Liver (tissue), 9 donors: Measurements from ENCODE around the gene RALGAPA2. TPM values are rescaled to one million over a fixed set of nuclear protein-coding genes. Genes with fewer than 3 reads are reported as not detected.

Experiments
- DNase-seq: peaks from one replicate; pipeline ENCODE4 v3.0.0-alpha.2; 2017; ENCODE audit warnings: low spot score
- H3K27ac ChIP-seq, 2 donors: one replicate each; pipeline ENCODE4 v1.7.0; 2013; ENCODE audit warnings: inconsistent platforms in 2 of 2, low read length in 2 of 2, control low read depth in 1 of 2, low read depth in 1 of 2, mild to moderate bottlenecking in 1 of 2
- H3K27me3 ChIP-seq, 4 donors: one replicate each; pipeline versions ENCODE4 v1.6.1 to v1.7.0; 2013; ENCODE audit warnings: low read length in 3 of 4, inconsistent platforms in 1 of 4, mild to moderate bottlenecking in 1 of 4, moderate library complexity in 1 of 4; ENCODE audit not compliant: control insufficient read depth in 4 of 4, insufficient read depth in 4 of 4
- H3K36me3 ChIP-seq, 4 donors: one replicate each; pipeline versions ENCODE4 v1.6.1 to v1.7.0; 2013; ENCODE audit warnings: low read length in 3 of 4, mild to moderate bottlenecking in 3 of 4, low read depth in 1 of 4, moderate library complexity in 1 of 4; ENCODE audit not compliant: control insufficient read depth in 4 of 4, insufficient read depth in 3 of 4
- H3K4me1 ChIP-seq, 4 donors: one replicate each; pipeline versions ENCODE4 v1.6.1 to v1.7.0; 2013; ENCODE audit warnings: low read length in 3 of 4, mild to moderate bottlenecking in 3 of 4, moderate library complexity in 1 of 4; ENCODE audit not compliant: control insufficient read depth in 4 of 4, insufficient read depth in 4 of 4
- H3K4me3 ChIP-seq, 3 donors: one replicate each; pipeline versions ENCODE4 v1.6.1 to v1.7.0; 2013; ENCODE audit warnings: low read length in 3 of 3, control low read depth in 1 of 3, low read depth in 1 of 3, mild to moderate bottlenecking in 1 of 3
- H3K9ac ChIP-seq, 2 donors: one replicate each; pipeline ENCODE4 v1.7.0; 2013; ENCODE audit warnings: low read length in 2 of 2, mild to moderate bottlenecking in 2 of 2, moderate library complexity in 2 of 2, control low read depth in 1 of 2, low read depth in 1 of 2
- H3K9me3 ChIP-seq, 4 donors: one replicate each; pipeline versions ENCODE4 v1.6.1 to v1.7.0; 2013; ENCODE audit warnings: low read length in 3 of 4; ENCODE audit not compliant: control insufficient read depth in 4 of 4
- ATF3 ChIP-seq: IDR thresholded peaks from 2 replicates; pipeline ENCODE4 v1.6.1; 2016; ENCODE audit warnings: antibody characterized with exemption
- EGR1 ChIP-seq, 2 donors: IDR thresholded peaks; 2 replicates each; pipeline ENCODE4 v1.6.1; 2016 to 2018; ENCODE audit warnings: antibody characterized with exemption in 2 of 2, low read depth in 2 of 2
- FOXA1 ChIP-seq: IDR thresholded peaks from 2 replicates; pipeline ENCODE4 v1.6.1; 2016; ENCODE audit warnings: antibody characterized with exemption
- FOXA2 ChIP-seq: IDR thresholded peaks from 2 replicates; pipeline ENCODE4 v1.6.1; 2016; ENCODE audit warnings: antibody characterized with exemption
- GABPA ChIP-seq, 2 donors: IDR thresholded peaks in 1 of 2; conservative IDR thresholded peaks in 1 of 2; 2 replicates each; pipeline ENCODE4 v1.6.1; 2016; ENCODE audit warnings: antibody characterized with exemption in 2 of 2, mild to moderate bottlenecking in 1 of 2, moderate library complexity in 1 of 2
- HNF4A ChIP-seq, 2 donors: conservative IDR thresholded peaks; 2 replicates each; pipeline ENCODE4 v1.6.1; 2016; ENCODE audit warnings: antibody characterized with exemption in 2 of 2, mild to moderate bottlenecking in 2 of 2
- MAX ChIP-seq: IDR thresholded peaks from 2 replicates; pipeline ENCODE4 v1.6.1; 2016; ENCODE audit warnings: antibody characterized with exemption
- NR2F2 ChIP-seq: IDR thresholded peaks from 2 replicates; pipeline ENCODE4 v1.6.1; 2016; ENCODE audit warnings: antibody characterized with exemption
- RAD21 ChIP-seq, 2 donors: IDR thresholded peaks; 2 replicates each; pipeline ENCODE4 v1.6.1; 2016; ENCODE audit warnings: antibody characterized with exemption in 2 of 2, mild to moderate bottlenecking in 2 of 2
- REST ChIP-seq: IDR thresholded peaks from 2 replicates; pipeline ENCODE4 v1.6.1; 2016; ENCODE audit warnings: antibody characterized with exemption, mild to moderate bottlenecking
- SP1 ChIP-seq: IDR thresholded peaks from 2 replicates; pipeline ENCODE4 v1.6.1; 2018; ENCODE audit warnings: antibody characterized with exemption, mild to moderate bottlenecking
- TAF1 ChIP-seq: conservative IDR thresholded peaks from 2 replicates; pipeline ENCODE4 v1.6.1; 2016; ENCODE audit warnings: antibody characterized with exemption, mild to moderate bottlenecking
- YY1 ChIP-seq: IDR thresholded peaks from 2 replicates; pipeline ENCODE4 v1.6.1; 2016; ENCODE audit warnings: antibody characterized with exemption, mild to moderate bottlenecking
- WGBS: extraction: QIAGEN DNeasy Blood & Tissue Kit; methylation state at CpG from one replicate; pipeline ENCODE4 v1.1.7; 2013; 5-methylcytosine and 5-hydroxymethylcytosine counted together
- polyA plus RNA-seq, 2 donors: library from polyadenylated mRNA; stranded (reverse) in 1 of 2; unstranded in 1 of 2; fragments of 200-250 nt in 1 of 2; fragments of >200 nt in 1 of 2; fragmentation: Nextera tagmentation in 1 of 2; extraction: Ambion mirVana in 1 of 2; gene quantifications; one replicate each; pipeline versions ENCODE4 v1.2.1 to v1.2.3, GENCODE V29; 2013 to 2015
- total RNA-seq, 2 donors: library from RNA; depleted of rRNA; stranded (reverse); fragments of >200 nt; gene quantifications; one replicate each; pipeline ENCODE4 v1.2.3, GENCODE V29; 2014
- TF ChIP-seq, protein P1 (sequence below): fragments of 150-350 bp; IDR thresholded peaks from 2 replicates; pipeline ENCODE4 v1.5.1; 2017; ENCODE audit warnings: improper control_type of control experiment, low read depth, low read length; ENCODE audit not compliant: missing input control
- TF ChIP-seq, protein P2 (sequence below): IDR thresholded peaks from 2 replicates; pipeline ENCODE4 v1.6.1; 2016; ENCODE audit warnings: antibody characterized with exemption
- donor health status: healthy.
- donor health status: healthy.
- donor health status: healthy.
- donor health status: healthy.
- donor health status: healthy.

The RALGAPA2 gene
- total and polyA plus RNA-seq, 4 donors, result 14.8 to 89.9 (median 25.1) TPM

GRCh38 chr20:20498076-20498861 lies 214.2 kb downstream of the RALGAPA2 start:
- no peak overlapping the region for H3K9ac ChIP-seq
- peaks cover 13 to 64% (median 59%) of the 10 kb centered on the region in 4 donors for H3K36me3 ChIP-seq
- H3K27me3 ChIP-seq, result no peaks in the 10 kb centered on the region
- peaks cover 0 to 6% (median 3%) of the 10 kb centered on the region in 4 donors for H3K4me1 ChIP-seq
- TF ChIP-seq NR2F2 (no peak), TAF1 (no peak), HNF4A (conservative IDR thresholded peaks at IDR 0.05) (no peak), REST (no peak), EGR1 (IDR thresholded peaks at IDR 0.05; ENCODE audit: low read depth in 2 of 2) (no peak), MAX (no peak), ATF3 (no peak), SP1 (no peak), RAD21 (IDR thresholded peaks at IDR 0.05) (no peak), FOXA2 (no peak), GABPA (IDR thresholded peaks at IDR 0.05 in 1 of 2, conservative IDR thresholded peaks at IDR 0.05 in 1 of 2) (no peak), YY1 (no peak), FOXA1 (no peak)
- TF ChIP-seq, protein P1, sequence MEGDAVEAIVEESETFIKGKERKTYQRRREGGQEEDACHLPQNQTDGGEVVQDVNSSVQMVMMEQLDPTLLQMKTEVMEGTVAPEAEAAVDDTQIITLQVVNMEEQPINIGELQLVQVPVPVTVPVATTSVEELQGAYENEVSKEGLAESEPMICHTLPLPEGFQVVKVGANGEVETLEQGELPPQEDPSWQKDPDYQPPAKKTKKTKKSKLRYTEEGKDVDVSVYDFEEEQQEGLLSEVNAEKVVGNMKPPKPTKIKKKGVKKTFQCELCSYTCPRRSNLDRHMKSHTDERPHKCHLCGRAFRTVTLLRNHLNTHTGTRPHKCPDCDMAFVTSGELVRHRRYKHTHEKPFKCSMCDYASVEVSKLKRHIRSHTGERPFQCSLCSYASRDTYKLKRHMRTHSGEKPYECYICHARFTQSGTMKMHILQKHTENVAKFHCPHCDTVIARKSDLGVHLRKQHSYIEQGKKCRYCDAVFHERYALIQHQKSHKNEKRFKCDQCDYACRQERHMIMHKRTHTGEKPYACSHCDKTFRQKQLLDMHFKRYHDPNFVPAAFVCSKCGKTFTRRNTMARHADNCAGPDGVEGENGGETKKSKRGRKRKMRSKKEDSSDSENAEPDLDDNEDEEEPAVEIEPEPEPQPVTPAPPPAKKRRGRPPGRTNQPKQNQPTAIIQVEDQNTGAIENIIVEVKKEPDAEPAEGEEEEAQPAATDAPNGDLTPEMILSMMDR, result no peak
- TF ChIP-seq, protein P2, sequence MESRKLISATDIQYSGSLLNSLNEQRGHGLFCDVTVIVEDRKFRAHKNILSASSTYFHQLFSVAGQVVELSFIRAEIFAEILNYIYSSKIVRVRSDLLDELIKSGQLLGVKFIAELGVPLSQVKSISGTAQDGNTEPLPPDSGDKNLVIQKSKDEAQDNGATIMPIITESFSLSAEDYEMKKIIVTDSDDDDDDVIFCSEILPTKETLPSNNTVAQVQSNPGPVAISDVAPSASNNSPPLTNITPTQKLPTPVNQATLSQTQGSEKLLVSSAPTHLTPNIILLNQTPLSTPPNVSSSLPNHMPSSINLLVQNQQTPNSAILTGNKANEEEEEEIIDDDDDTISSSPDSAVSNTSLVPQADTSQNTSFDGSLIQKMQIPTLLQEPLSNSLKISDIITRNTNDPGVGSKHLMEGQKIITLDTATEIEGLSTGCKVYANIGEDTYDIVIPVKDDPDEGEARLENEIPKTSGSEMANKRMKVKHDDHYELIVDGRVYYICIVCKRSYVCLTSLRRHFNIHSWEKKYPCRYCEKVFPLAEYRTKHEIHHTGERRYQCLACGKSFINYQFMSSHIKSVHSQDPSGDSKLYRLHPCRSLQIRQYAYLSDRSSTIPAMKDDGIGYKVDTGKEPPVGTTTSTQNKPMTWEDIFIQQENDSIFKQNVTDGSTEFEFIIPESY, result no peak
- H3K9me3 ChIP-seq, result no peaks in the 10 kb centered on the region
- H3K4me3 ChIP-seq, result no peak overlapping the region
- no peak overlapping the region for H3K27ac ChIP-seq
- DNase-seq, result no peak
- 76% methylated on average over 11 of the region's 11 CpGs for WGBS
